K562 (cell line): ENCODE measurements around the gene TIMP3. TPM values are rescaled to one million over a fixed set of nuclear protein-coding genes. Genes with fewer than 3 reads are reported as not detected.

Source experiments
- ATAC-seq: fragments of 200-7000 bp; cut with Tn5 transposase; 3 replicates; pipeline ENCODE4 v1.9.1; 2020; ENCODE audit warnings: moderate library complexity
- BruUV-seq: library from RNA; stranded (reverse); fragments of 400-500 nt; replicated peaks from 2 replicates; lab custom pipeline; 2021; lab: Mats Ljungman, UMichigan
- CTCF ChIA-PET: fragments of 300-600 bp; formaldehyde crosslinking; extraction: SDS; loops from one replicate; lab custom pipeline; 2021; ENCODE audit warnings: low intra/inter-chr PET ratio; lab: Yijun Ruan, JAX
- POLR2A ChIA-PET: fragments of 300-600, 350-650 bp; sonication (Branson Sonifier 250); formaldehyde crosslinking; extraction: SDS; loops from one replicate; lab custom pipeline; 2021; ENCODE audit warnings: antibody characterized with exemption, inconsistent platforms; lab: Yijun Ruan, JAX
- DNase-seq, 4 experiments: peaks; one replicate each; pipeline versions ENCODE4 v3.0.0 to v3.0.0-alpha.2; 2011 to 2018; ENCODE audit warnings: low spot score in 3 of 4, mixed read lengths in 3 of 4; ENCODE audit errors: extremely low read depth in 1 of 4
- FAIRE-seq: peaks from 2 replicates; lab custom pipeline; 2011; peaks lifted over from hg19 to GRCh38; lab: Jason Lieb, UNC
- H2AFZ ChIP-seq: 2 replicates; pipeline ENCODE4 v1.6.0; 2011; ENCODE audit warnings: low read depth, low read length, control low read depth, inconsistent platforms
- H3K27ac ChIP-seq: fragments of 200-600 bp; 3 replicates; pipeline ENCODE4 v1.8.0; 2011; ENCODE audit warnings: low read depth, mild to moderate bottlenecking, control low read depth, inconsistent platforms, low read length, moderate library complexity, mixed read lengths; ENCODE audit errors: extremely low read depth
- H3K27me3 ChIP-seq, 2 experiments: fragments of 300-600 bp in 1 of 2; 2 replicates in 1 of 2; 3 replicates in 1 of 2; pipeline versions ENCODE4 v1.6.0 to v1.8.0; 2011; ENCODE audit warnings: inconsistent platforms in 2 of 2, low read length in 2 of 2, mild to moderate bottlenecking in 1 of 2, mixed read lengths in 1 of 2, moderate library complexity in 1 of 2; ENCODE audit not compliant: control insufficient read depth in 2 of 2, insufficient read depth in 2 of 2
- H3K36me3 ChIP-seq: fragments of 300-600 bp; 3 replicates; pipeline ENCODE4 v1.8.0; 2011; ENCODE audit warnings: mild to moderate bottlenecking, low read length, inconsistent platforms; ENCODE audit not compliant: control insufficient read depth, insufficient read depth
- H3K4me1 ChIP-seq, 2 experiments: fragments of 200-600 bp in 1 of 2; replicated peaks in 1 of 2; 2 replicates in 1 of 2; 3 replicates in 1 of 2; pipeline versions ENCODE4 v1.5.1 to v1.8.0; 2011; ENCODE audit warnings: inconsistent platforms in 2 of 2, low read length in 2 of 2, mild to moderate bottlenecking in 1 of 2, mixed read lengths in 1 of 2, moderate library complexity in 1 of 2; ENCODE audit not compliant: control insufficient read depth in 2 of 2, insufficient read depth in 2 of 2
- H3K4me2 ChIP-seq: 2 replicates; pipeline ENCODE4 v1.6.1; 2011; ENCODE audit warnings: low read length, control low read depth, inconsistent platforms, mixed read lengths; ENCODE audit not compliant: insufficient read depth
- H3K4me3 ChIP-seq: fragments of 200-600 bp; sonication (generic), shearing (Covaris generic); 2 replicates; pipeline ENCODE4 v1.5.1; 2016; ENCODE audit warnings: control low read depth, inconsistent platforms
- H3K79me2 ChIP-seq: fragments of 200-600 bp; 3 replicates; pipeline ENCODE4 v1.8.0; 2011; ENCODE audit warnings: low read length, inconsistent platforms; ENCODE audit not compliant: control insufficient read depth, insufficient read depth
- H3K9ac ChIP-seq, 2 experiments: 2 replicates each; pipeline versions ENCODE4 v1.6.0 to v1.6.1; 2011; ENCODE audit warnings: low read depth in 2 of 2, low read length in 2 of 2, control low read depth in 1 of 2, inconsistent platforms in 1 of 2, mild to moderate bottlenecking in 1 of 2, mixed read lengths in 1 of 2; ENCODE audit not compliant: insufficient read depth in 1 of 2
- H3K9me1 ChIP-seq: one replicate; pipeline ENCODE4 v1.6.0; 2011; ENCODE audit warnings: inconsistent platforms, mild to moderate bottlenecking, low read length, moderate library complexity; ENCODE audit not compliant: control insufficient read depth, insufficient read depth
- H3K9me3 ChIP-seq: replicated peaks from 2 replicates; pipeline ENCODE4 v1.5.1; 2011; ENCODE audit warnings: low read depth, low read length, inconsistent platforms; ENCODE audit not compliant: control insufficient read depth, insufficient read depth
- H4K20me1 ChIP-seq: replicated peaks from 2 replicates; pipeline ENCODE4 v1.6.1; 2011; ENCODE audit warnings: low read length, inconsistent platforms, mixed read lengths; ENCODE audit not compliant: control insufficient read depth, insufficient read depth
- RAD21 ChIP-seq, 2 experiments: fragments of 250-450 bp in 1 of 2; fragments of 450-650 bp in 1 of 2; sonication (Bioruptor Pico) in 1 of 2; formaldehyde crosslinking in 1 of 2; IDR thresholded peaks in 1 of 2; conservative IDR thresholded peaks in 1 of 2; 2 replicates each; pipeline versions ENCODE4 v1.4.0 to v1.8.0; 2020 to 2022; ENCODE audit warnings: mild to moderate bottlenecking in 2 of 2, moderate library complexity in 1 of 2
- ZNF197 ChIP-seq: fragments of 200-800 bp; sonication (Bioruptor generic); IDR thresholded peaks from 2 replicates; pipeline ENCODE4 v1.6.1; 2016; ENCODE audit warnings: low read depth, missing genetic modification characterization, missing compliant biosample characterization
- WGBS: fragments of 100-300 bp; shearing (Covaris generic); methylation state at CpG from one replicate; pipeline ENCODE4 v1.1.6; 2016; ENCODE audit warnings: low coverage, mixed read lengths; ENCODE audit not compliant: insufficient coverage; ENCODE audit errors: missing lambda C conversion rate; 5-methylcytosine and 5-hydroxymethylcytosine counted together
- in situ Hi-C: fragments of 300-500 bp; cut with MboI; formaldehyde crosslinking; loops from 4 replicates; pipeline ENCODE4 v1.15.0; 2018; ENCODE audit warnings: inconsistent platforms, mixed read lengths
- intact Hi-C: fragments of 100-400 bp; cut with micrococcal nuclease; formaldehyde crosslinking; loops from 2 replicates; pipeline ENCODE4 v1.14.2; 2022
- polyA plus RNA-seq, 8 experiments: library from polyadenylated mRNA; depleted of rRNA in 4 of 8; stranded (reverse) in 5 of 8; unstranded in 3 of 8; fragments of >200 nt; fragmentation: Nextera tagmentation in 2 of 8; fragmentation: Illumina TruSeq in 1 of 8; extraction: Ambion mirVana in 2 of 8; extraction: Trizol in 1 of 8; gene quantifications; 2 replicates each; pipeline versions ENCODE4 v1.2.1 to v1.2.3, GENCODE V29; 2011 to 2014; ENCODE audit warnings: inconsistent platforms in 1 of 8, missing spikeins in 1 of 8
- total RNA-seq, 7 experiments: library from RNA; depleted of rRNA in 6 of 7; stranded (reverse); fragments of >200 nt in 6 of 7; fragmentation: Illumina TruSeq in 2 of 7; extraction: Trizol in 2 of 7; gene quantifications; 2 replicates each; pipeline versions ENCODE4 v1.2.1 to v1.2.3, GENCODE V29; 2011 to 2021; ENCODE audit warnings: low replicate concordance in 1 of 7
- TF ChIP-seq, protein P1 (sequence below), 3 experiments: IDR thresholded peaks in 2 of 3; conservative IDR thresholded peaks in 1 of 3; 2 replicates each; pipeline ENCODE4 v1.5.1; 2011 to 2012; ENCODE audit warnings: low read length in 3 of 3, mild to moderate bottlenecking in 3 of 3, control low read depth in 2 of 3, improper control_type of control experiment in 1 of 3, inconsistent platforms in 1 of 3, low read depth in 1 of 3, mixed read lengths in 1 of 3, moderate library complexity in 1 of 3; ENCODE audit not compliant: insufficient read depth in 2 of 3

Gene TIMP3
- total and polyA plus RNA-seq, 9 of the 15 experiments (the other 6 are each of a cell fraction or from before 2014, with no cell fraction given), result 0.07 to 0.73 (median 0.18) TPM

GRCh38 chr22:32836280-32837123 lies 35.0 kb downstream of the TIMP3 start:
- no peaks in the 10 kb centered on the region for H3K36me3 ChIP-seq
- BruUV-seq, result no TSS peak
- peak; percentile 20 to 54 (median 42) for DNase-seq
- no peak overlapping the region for H3K4me2 ChIP-seq
- peak; percentile 29 for FAIRE-seq
- in situ Hi-C loops, result loop anchor here (5.0 kb wide), 1 partner anchor 151 kb away; no protein-coding TSS in a partner anchor
- no peaks in the 10 kb centered on the region for H4K20me1 ChIP-seq
- ATAC-seq, result peak; percentile 55; the same call in 2 of the 3 replicates
- TF ChIP-seq, protein P1, sequence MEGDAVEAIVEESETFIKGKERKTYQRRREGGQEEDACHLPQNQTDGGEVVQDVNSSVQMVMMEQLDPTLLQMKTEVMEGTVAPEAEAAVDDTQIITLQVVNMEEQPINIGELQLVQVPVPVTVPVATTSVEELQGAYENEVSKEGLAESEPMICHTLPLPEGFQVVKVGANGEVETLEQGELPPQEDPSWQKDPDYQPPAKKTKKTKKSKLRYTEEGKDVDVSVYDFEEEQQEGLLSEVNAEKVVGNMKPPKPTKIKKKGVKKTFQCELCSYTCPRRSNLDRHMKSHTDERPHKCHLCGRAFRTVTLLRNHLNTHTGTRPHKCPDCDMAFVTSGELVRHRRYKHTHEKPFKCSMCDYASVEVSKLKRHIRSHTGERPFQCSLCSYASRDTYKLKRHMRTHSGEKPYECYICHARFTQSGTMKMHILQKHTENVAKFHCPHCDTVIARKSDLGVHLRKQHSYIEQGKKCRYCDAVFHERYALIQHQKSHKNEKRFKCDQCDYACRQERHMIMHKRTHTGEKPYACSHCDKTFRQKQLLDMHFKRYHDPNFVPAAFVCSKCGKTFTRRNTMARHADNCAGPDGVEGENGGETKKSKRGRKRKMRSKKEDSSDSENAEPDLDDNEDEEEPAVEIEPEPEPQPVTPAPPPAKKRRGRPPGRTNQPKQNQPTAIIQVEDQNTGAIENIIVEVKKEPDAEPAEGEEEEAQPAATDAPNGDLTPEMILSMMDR (IDR thresholded peaks at IDR 0.05 in 2 of 3, conservative IDR thresholded peaks at IDR 0.05 in 1 of 3; ENCODE audit: insufficient read depth in 2 of 3, low read depth in 1 of 3, low read length in 3 of 3), result peak; percentile 30 to 60 (median 54); a peak in 5 of 6 replicates
- no peak for TF ChIP-seq ZNF197 (CRISPR knock-in tag)
- TF ChIP-seq RAD21 (CRISPR knock-in tag; conservative IDR thresholded peaks at IDR 0.05 in 1 of 2, IDR thresholded peaks at IDR 0.05 in 1 of 2), result peak in 1 of 2 experiments; percentile 27; a peak in 2 of 4 replicates
- TF ChIP-seq, all 486 proteins: peak for 2
- ChIA-PET POLR2A (interaction anchor here (0.9 kb wide), 1 partner anchor 141 kb away, joined by 3 read pairs; no protein-coding TSS in a partner anchor), CTCF (no interaction called here)
- no peaks in the 10 kb centered on the region; a peak in 1 of 5 replicates for H3K27me3 ChIP-seq
- intact Hi-C loops, result loop anchor here (5.0 kb wide), 1 partner anchor 46 kb away; no protein-coding TSS in a partner anchor
- WGBS, result 10% methylated on average over 7 of the region's 7 CpGs
- H2AFZ ChIP-seq, result no peak overlapping the region
- H3K4me1 ChIP-seq, result no peaks in the 10 kb centered on the region
- no peaks in the 10 kb centered on the region for H3K9me1 ChIP-seq
- H3K9ac ChIP-seq, result no peak overlapping the region
- H3K79me2 ChIP-seq, result no peaks in the 10 kb centered on the region
- H3K27ac ChIP-seq, result no peak overlapping the region
- no peak overlapping the region for H3K4me3 ChIP-seq
- H3K9me3 ChIP-seq, result no peaks in the 10 kb centered on the region
